Mucosa of stomach (tissue), 1 donor: Measurements from ENCODE around the gene SH3D19.
"Not testable (repeated sequence)": the region's sequence is repeated elsewhere in the genome, so short reads cannot be mapped to it uniquely, and the experiment has no call there.

Experiments
- H3K27me3 ChIP-seq: one replicate; pipeline ENCODE4 v1.7.0; 2013; ENCODE audit warnings: mild to moderate bottlenecking, low read length; ENCODE audit not compliant: control insufficient read depth, insufficient read depth
- H3K36me3 ChIP-seq: one replicate; pipeline ENCODE4 v1.7.0; 2013; ENCODE audit warnings: low read length; ENCODE audit not compliant: control insufficient read depth, insufficient read depth
- H3K4me1 ChIP-seq: one replicate; pipeline ENCODE4 v1.7.0; 2013; ENCODE audit warnings: mild to moderate bottlenecking, low read length; ENCODE audit not compliant: control insufficient read depth, insufficient read depth
- H3K4me3 ChIP-seq: one replicate; pipeline ENCODE4 v1.7.0; 2013; ENCODE audit warnings: low read length
- H3K9ac ChIP-seq: one replicate; pipeline ENCODE4 v1.7.0; 2013; ENCODE audit warnings: mild to moderate bottlenecking, low read length, moderate library complexity
- H3K9me3 ChIP-seq: one replicate; pipeline ENCODE4 v1.7.0; 2013; ENCODE audit warnings: mild to moderate bottlenecking, low read length, moderate library complexity; ENCODE audit not compliant: control insufficient read depth
- donor health status: Pancreatic carcinoma.

Gene SH3D19

GRCh38 chr4:151093203-151093602, 232.2 kb downstream of the SH3D19 start:
- Histone ChIP-seq H3K4me3 (no peak overlapping the region), H3K9ac (no peak overlapping the region), H3K9me3 (no peaks in the 10 kb centered on the region), H3K36me3 (no peaks in the 10 kb centered on the region), H3K4me1 (peaks cover 6% of the 10 kb centered on the region), H3K27me3 (no peaks in the 10 kb centered on the region)

GRCh38 chr4:151092488-151092887, 232.9 kb downstream of the SH3D19 start:
- Histone ChIP-seq H3K27me3 (no peaks in the 10 kb centered on the region), H3K9ac (no peak overlapping the region), H3K9me3 (no peaks in the 10 kb centered on the region), H3K4me3 (no peak overlapping the region), H3K4me1 (peaks cover 6% of the 10 kb centered on the region), H3K36me3 (no peaks in the 10 kb centered on the region)

GRCh38 chr4:151091047-151091446, 234.4 kb downstream of the SH3D19 start:
- Histone ChIP-seq H3K36me3 (no peaks in the 10 kb centered on the region), H3K4me3 (no peak overlapping the region), H3K9ac (no peak overlapping the region), H3K27me3 (no peaks in the 10 kb centered on the region), H3K4me1 (peaks cover 6% of the 10 kb centered on the region), H3K9me3 (no peaks in the 10 kb centered on the region)

- H3K9me3 ChIP-seq = no peaks in the 10 kb centered on the region
- no peaks in the 10 kb centered on the region for H3K27me3 ChIP-seq
- H3K4me1 ChIP-seq = no peaks in the 10 kb centered on the region
- H3K9ac ChIP-seq = no peak overlapping the region
- H3K4me3 ChIP-seq = no peak overlapping the region
- no peaks in the 10 kb centered on the region for H3K36me3 ChIP-seq
Measured at GRCh38 chr4:151087467-151087866, 237.9 kb downstream of the SH3D19 start.

- not testable (repeated sequence) for H3K9ac ChIP-seq, H3K4me1 ChIP-seq, H3K9me3 ChIP-seq, H3K36me3 ChIP-seq, H3K4me3 ChIP-seq, H3K27me3 ChIP-seq
Measured at GRCh38 chr4:151077978-151078377, 247.4 kb downstream of the SH3D19 start.

- Histone ChIP-seq H3K4me3 (no peak overlapping the region), H3K9ac (no peak overlapping the region), H3K27me3 (no peaks in the 10 kb centered on the region)
Measured at GRCh38 chr4:151074416-151074916, 250.9 kb downstream of the SH3D19 start.

More at GRCh38 chr4:151074416-151074916, 250.9 kb downstream of the SH3D19 start:
- Histone ChIP-seq H3K36me3 (no peaks in the 10 kb centered on the region), H3K9me3 (no peaks in the 10 kb centered on the region), H3K4me1 (no peaks in the 10 kb centered on the region)
